SH-SY5Y (cell line): ENCODE results near the gene LDHD.

Experiments used
- GATA2 ChIP-seq: IDR thresholded peaks from 2 replicates; pipeline ENCODE4 v1.6.1; 2011; ENCODE audit warnings: mild to moderate bottlenecking, low read depth, low read length
- GATA3 ChIP-seq: IDR thresholded peaks from 2 replicates; pipeline ENCODE4 v1.6.1; 2011; ENCODE audit warnings: low read depth, mild to moderate bottlenecking, low read length, moderate library complexity

- no peak for TF ChIP-seq GATA2
- TF ChIP-seq GATA3, result no peak
Observed at GRCh38 chr16:75101635-75102034, 14.9 kb downstream of the LDHD start.
